ENCODE measurements around the gene CCBE1. TPM values are rescaled to one million over a fixed set of nuclear protein-coding genes. Genes with fewer than 3 reads are reported as not detected.

The CCBE1 gene
- total RNA-seq, 2 experiments from 2014 or later: 0.36 TPM; not detected in 1

GRCh38 chr18:59691996-59692395 is 5.2 kb downstream of the CCBE1 start:
- intact Hi-C loops (cut with micrococcal nuclease): loop anchor here (10.0 kb wide), 1 partner anchor 853 kb away; no protein-coding TSS in a partner anchor
- Mint-ChIP-seq H3K36me3 (no peaks in the 10 kb centered on the region), H3K27ac (no peak overlapping the region), H3K4me3 (no peak overlapping the region), H3K27me3 (peaks cover 33% of the 10 kb centered on the region), H3K9me3 (no peaks in the 10 kb centered on the region), H3K4me1 (ENCODE audit: low read depth) (peaks cover 5% of the 10 kb centered on the region)
- POLR2A ChIA-PET: no interaction called here
- no peak for DNase-seq
- CTCF ChIA-PET: no interaction called here

- DNase-seq: no peak
- intact Hi-C loops (cut with micrococcal nuclease): loop anchor here (10.0 kb wide), 1 partner anchor 854 kb away; no protein-coding TSS in a partner anchor
- no peaks in the 10 kb centered on the region for H3K36me3 Mint-ChIP-seq
- no peak overlapping the region for H3K27ac Mint-ChIP-seq
- CTCF ChIA-PET: no interaction called here
- POLR2A ChIA-PET: no interaction called here
- H3K9me3 Mint-ChIP-seq: no peaks in the 10 kb centered on the region
- no peaks in the 10 kb centered on the region for H3K4me1 Mint-ChIP-seq (ENCODE audit: low read depth)
- H3K4me3 Mint-ChIP-seq: no peak overlapping the region
- peaks cover 26% of the 10 kb centered on the region for H3K27me3 Mint-ChIP-seq
Observed at GRCh38 chr18:59690996-59691395, 6.2 kb downstream of the CCBE1 start.

- no peaks in the 10 kb centered on the region for H3K36me3 Mint-ChIP-seq
- H3K9me3 Mint-ChIP-seq: no peaks in the 10 kb centered on the region
- no peaks in the 10 kb centered on the region for H3K4me1 Mint-ChIP-seq (ENCODE audit: low read depth)
- ChIA-PET POLR2A (no interaction called here), CTCF (no interaction called here)
- H3K4me3 Mint-ChIP-seq: no peak overlapping the region
- no peak for DNase-seq
- H3K27me3 Mint-ChIP-seq: peaks cover 21% of the 10 kb centered on the region
- no peak overlapping the region for H3K27ac Mint-ChIP-seq
- intact Hi-C loops (cut with micrococcal nuclease): loop anchor here (10.0 kb wide), 1 partner anchor 854 kb away; no protein-coding TSS in a partner anchor
Observed at GRCh38 chr18:59690186-59690982, 6.8 kb downstream of the CCBE1 start.

GRCh38 chr18:59689756-59690155 is 7.5 kb downstream of the CCBE1 start:
- ChIA-PET POLR2A (no interaction called here), CTCF (no interaction called here)
- Mint-ChIP-seq H3K4me3 (no peak overlapping the region), H3K36me3 (no peaks in the 10 kb centered on the region), H3K27me3 (peaks cover 17% of the 10 kb centered on the region), H3K4me1 (ENCODE audit: low read depth) (no peaks in the 10 kb centered on the region), H3K27ac (no peak overlapping the region), H3K9me3 (no peaks in the 10 kb centered on the region)
- no peak for DNase-seq
- intact Hi-C loops (cut with micrococcal nuclease): loop anchor here (10.0 kb wide), 1 partner anchor 855 kb away; no protein-coding TSS in a partner anchor

GRCh38 chr18:59686260-59686659 is 11.0 kb downstream of the CCBE1 start:
- no peaks in the 10 kb centered on the region for H3K9me3 Mint-ChIP-seq
- CTCF ChIA-PET: interaction anchor here (3.3 kb wide), 1 partner anchor 11 kb away, joined by 18 read pairs; the partner anchor contains the start of gene CCBE1

GRCh38 chr18:59685501-59685900 is 11.7 kb downstream of the CCBE1 start:
- H3K9me3 Mint-ChIP-seq: no peaks in the 10 kb centered on the region
- no peak overlapping the region for H3K4me3 Mint-ChIP-seq
- H3K4me1 Mint-ChIP-seq (ENCODE audit: low read depth): no peaks in the 10 kb centered on the region
- no peaks in the 10 kb centered on the region for H3K36me3 Mint-ChIP-seq
- no peak for DNase-seq
- H3K27me3 Mint-ChIP-seq: peaks cover 8% of the 10 kb centered on the region
- intact Hi-C loops (cut with micrococcal nuclease): no loop called here
- ChIA-PET CTCF (interaction anchor here (1.5 kb wide), 1 partner anchor 12 kb away, joined by 5 read pairs; the partner anchor contains the start of gene CCBE1), POLR2A (no interaction called here)
- no peak overlapping the region for H3K27ac Mint-ChIP-seq

More at GRCh38 chr18:59686260-59686659, 11.0 kb downstream of the CCBE1 start:
- Mint-ChIP-seq H3K27me3 (peaks cover 10% of the 10 kb centered on the region), H3K4me1 (ENCODE audit: low read depth) (no peaks in the 10 kb centered on the region), H3K36me3 (no peaks in the 10 kb centered on the region), H3K4me3 (no peak overlapping the region), H3K27ac (no peak overlapping the region)
- DNase-seq: no peak
- intact Hi-C loops (cut with micrococcal nuclease): no loop called here
- POLR2A ChIA-PET: no interaction called here

- CTCF ChIA-PET: interaction anchor here (1.5 kb wide), 1 partner anchor 13 kb away, joined by 5 read pairs; the partner anchor contains the start of gene CCBE1
- DNase-seq: no peak
- H3K36me3 Mint-ChIP-seq: no peaks in the 10 kb centered on the region
- H3K4me1 Mint-ChIP-seq (ENCODE audit: low read depth): no peaks in the 10 kb centered on the region
- no peak overlapping the region for H3K27ac Mint-ChIP-seq
- H3K27me3 Mint-ChIP-seq: peaks cover 8% of the 10 kb centered on the region
- POLR2A ChIA-PET: no interaction called here
- no peak overlapping the region for H3K4me3 Mint-ChIP-seq
- intact Hi-C loops (cut with micrococcal nuclease): no loop called here
- H3K9me3 Mint-ChIP-seq: no peaks in the 10 kb centered on the region
Observed at GRCh38 chr18:59684777-59685176, 12.4 kb downstream of the CCBE1 start.

GRCh38 chr18:59681521-59682004 is 15.7 kb downstream of the CCBE1 start:
- CTCF ChIA-PET: no interaction called here
- Mint-ChIP-seq H3K36me3 (no peaks in the 10 kb centered on the region), H3K4me1 (ENCODE audit: low read depth) (no peaks in the 10 kb centered on the region), H3K9me3 (no peaks in the 10 kb centered on the region), H3K27ac (no peak overlapping the region), H3K4me3 (no peak overlapping the region), H3K27me3 (peaks cover 4% of the 10 kb centered on the region)
- POLR2A ChIA-PET: no interaction called here
- DNase-seq: no peak
- intact Hi-C loops (cut with micrococcal nuclease): no loop called here

GRCh38 chr18:59681051-59681450 is 16.2 kb downstream of the CCBE1 start:
- Mint-ChIP-seq H3K27ac (no peak overlapping the region), H3K27me3 (peaks cover 4% of the 10 kb centered on the region)

GRCh38 chr18:59675346-59675745 is 21.9 kb downstream of the CCBE1 start:
- no peak for DNase-seq
- Mint-ChIP-seq H3K4me1 (ENCODE audit: low read depth) (no peaks in the 10 kb centered on the region), H3K9me3 (no peaks in the 10 kb centered on the region), H3K36me3 (no peaks in the 10 kb centered on the region), H3K4me3 (no peak overlapping the region), H3K27me3 (peaks cover 2% of the 10 kb centered on the region), H3K27ac (no peak overlapping the region)
- intact Hi-C loops (cut with micrococcal nuclease): no loop called here
- ChIA-PET CTCF (interaction anchor here (1.4 kb wide), 1 partner anchor 22 kb away, joined by 6 read pairs; the partner anchor contains the start of gene CCBE1), POLR2A (no interaction called here)

More at GRCh38 chr18:59681051-59681450, 16.2 kb downstream of the CCBE1 start:
- H3K36me3 Mint-ChIP-seq: no peaks in the 10 kb centered on the region
- no peak overlapping the region for H3K4me3 Mint-ChIP-seq
- intact Hi-C loops (cut with micrococcal nuclease): no loop called here
- H3K4me1 Mint-ChIP-seq (ENCODE audit: low read depth): no peaks in the 10 kb centered on the region
- ChIA-PET CTCF (interaction anchor here (0.6 kb wide), 1 partner anchor 1982 kb away, joined by 3 read pairs; no protein-coding TSS in a partner anchor), POLR2A (no interaction called here)
- no peak for DNase-seq
- H3K9me3 Mint-ChIP-seq: no peaks in the 10 kb centered on the region

GRCh38 chr18:59674903-59675270 is 22.3 kb downstream of the CCBE1 start:
- H3K27me3 Mint-ChIP-seq: peaks cover 2% of the 10 kb centered on the region
- no peaks in the 10 kb centered on the region for H3K4me1 Mint-ChIP-seq (ENCODE audit: low read depth)
- H3K9me3 Mint-ChIP-seq: no peaks in the 10 kb centered on the region
- ChIA-PET CTCF (interaction anchor here (1.4 kb wide), 1 partner anchor 22 kb away, joined by 6 read pairs; the partner anchor contains the start of gene CCBE1), POLR2A (no interaction called here)
- H3K4me3 Mint-ChIP-seq: no peak overlapping the region
- DNase-seq: no peak
- no peak overlapping the region for H3K27ac Mint-ChIP-seq
- intact Hi-C loops (cut with micrococcal nuclease): no loop called here
- H3K36me3 Mint-ChIP-seq: no peaks in the 10 kb centered on the region

GRCh38 chr18:59674186-59674902 is 22.9 kb downstream of the CCBE1 start:
- CTCF ChIA-PET: interaction anchor here (1.4 kb wide), 1 partner anchor 23 kb away, joined by 6 read pairs; the partner anchor contains the start of gene CCBE1
- Mint-ChIP-seq H3K9me3 (no peaks in the 10 kb centered on the region), H3K36me3 (no peaks in the 10 kb centered on the region), H3K27ac (no peak overlapping the region), H3K4me3 (no peak overlapping the region), H3K27me3 (no peaks in the 10 kb centered on the region), H3K4me1 (ENCODE audit: low read depth) (no peaks in the 10 kb centered on the region)
- no peak for DNase-seq
- POLR2A ChIA-PET: no interaction called here
- intact Hi-C loops (cut with micrococcal nuclease): no loop called here

All from activated CD4-positive, alpha-beta memory T cell treated with anti-CD3 and anti-CD28 coated beads for 36 hours (primary cell).